B cell (primary cell): ENCODE data around the gene PAX2. TPM values are rescaled to one million over a fixed set of nuclear protein-coding genes. Genes with fewer than 3 reads are reported as not detected.

Experiments used
- ATAC-seq: fragments of 200-7000 bp; cut with Tn5 transposase; one replicate; pipeline ENCODE4 v1.10.0; 2021; ENCODE audit warnings: low read depth, mild to moderate bottlenecking, moderate number of reproducible peaks, moderate library complexity
- CTCF ChIA-PET: fragments of 350-600 bp; sonication (Branson Sonifier 250); formaldehyde crosslinking; loops from one replicate; lab custom pipeline; 2021; ENCODE audit warnings: antibody characterized with exemption, inconsistent platforms; lab: Charles Lee
- POLR2A ChIA-PET: fragments of 350-600 bp; sonication (Branson Sonifier 250); formaldehyde crosslinking; loops from one replicate; lab custom pipeline; 2021; ENCODE audit warnings: antibody characterized with exemption; lab: Charles Lee
- DNase-seq: peaks from one replicate; pipeline ENCODE4 v3.0.0; 2013
- H2AFZ ChIP-seq: 2 replicates; pipeline ENCODE4 v1.6.1; 2012; ENCODE audit warnings: mild to moderate bottlenecking, low read depth, low read length; ENCODE audit not compliant: insufficient read depth, poor library complexity, severe bottlenecking
- H3K27ac ChIP-seq, 2 donors: 1 replicate in 1 of 2; 2 replicates in 1 of 2; pipeline ENCODE4 v1.5.1; 2012 to 2013; ENCODE audit warnings: low read length in 2 of 2, mild to moderate bottlenecking in 2 of 2, moderate library complexity in 1 of 2
- H3K27me3 ChIP-seq, 4 experiments: fragments of 200-600 bp in 1 of 4; sonication (generic) in 1 of 4; replicated peaks in 1 of 4; 1 replicate in 2 of 4; 2 replicates in 2 of 4; pipeline versions ENCODE4 v1.6.1 to v1.7.0; 2013 to 2016; ENCODE audit warnings: low read length in 3 of 4, mild to moderate bottlenecking in 2 of 4, mixed read lengths in 1 of 4, moderate library complexity in 1 of 4; ENCODE audit not compliant: insufficient read depth in 4 of 4, control insufficient read depth in 3 of 4; ENCODE audit errors: control extremely low read depth in 1 of 4
- H3K36me3 ChIP-seq, 2 experiments: replicated peaks in 1 of 2; 1 replicate in 1 of 2; 2 replicates in 1 of 2; pipeline versions ENCODE4 v1.6.1 to v1.7.1; 2013; ENCODE audit warnings: low read length in 1 of 2; ENCODE audit not compliant: insufficient read depth in 2 of 2, control insufficient read depth in 1 of 2; ENCODE audit errors: control extremely low read depth in 1 of 2, extremely low read depth in 1 of 2
- H3K4me1 ChIP-seq, 2 donors: fragments of 200-600 bp in 1 of 2; sonication (generic) in 1 of 2; 1 replicate in 1 of 2; 2 replicates in 1 of 2; pipeline versions ENCODE4 v1.5.1 to v1.6.1; 2013 to 2017; ENCODE audit warnings: low read length in 2 of 2; ENCODE audit not compliant: control insufficient read depth in 2 of 2, insufficient read depth in 2 of 2
- H3K4me2 ChIP-seq: replicated peaks from 2 replicates; pipeline ENCODE3; 2012; ENCODE audit warnings: mild to moderate bottlenecking, low read depth, low read length; ENCODE audit not compliant: poor library complexity, severe bottlenecking
- H3K4me3 ChIP-seq, 5 experiments: fragments of 200-600 bp in 1 of 5; sonication (generic) in 1 of 5; 1 replicate in 3 of 5; 2 replicates in 2 of 5; pipeline versions ENCODE4 v1.5.1 to v1.7.0; 2011 to 2016; ENCODE audit warnings: low read length in 4 of 5, mild to moderate bottlenecking in 4 of 5, low read depth in 2 of 5, control low read depth in 1 of 5, moderate library complexity in 1 of 5; ENCODE audit not compliant: insufficient read depth in 1 of 5; ENCODE audit errors: control extremely low read depth in 1 of 5, extremely low read depth in 1 of 5
- H3K79me2 ChIP-seq: fragments of 200-600 bp; sonication (generic); one replicate; pipeline ENCODE4 v1.6.0; 2016; ENCODE audit warnings: low read length; ENCODE audit not compliant: control insufficient read depth, insufficient read depth
- H3K9ac ChIP-seq: fragments of 200-600 bp; sonication (generic); 2 replicates; pipeline ENCODE4 v1.6.1; 2017; ENCODE audit warnings: mild to moderate bottlenecking, low read length, moderate library complexity
- H3K9me3 ChIP-seq, 3 donors: one replicate each; pipeline versions ENCODE4 v1.6.1 to v1.7.1; 2013; ENCODE audit warnings: low read length in 2 of 3; ENCODE audit not compliant: control insufficient read depth in 2 of 3, insufficient read depth in 1 of 3; ENCODE audit errors: control extremely low read depth in 1 of 3
- H4K20me1 ChIP-seq: 2 replicates; pipeline ENCODE4 v1.6.0; 2012; ENCODE audit warnings: mild to moderate bottlenecking, low read length; ENCODE audit not compliant: insufficient read depth, control insufficient read depth, poor library complexity, severe bottlenecking
- H3K27ac Mint-ChIP-seq: one replicate; pipeline ENCODE4 v1.8.0; 2021; ENCODE audit warnings: mixed read lengths
- H3K27me3 Mint-ChIP-seq: one replicate; pipeline ENCODE4 v1.8.0; 2021; ENCODE audit warnings: mixed read lengths
- H3K4me1 Mint-ChIP-seq: one replicate; pipeline ENCODE4 v1.8.0; 2021; ENCODE audit warnings: mixed read lengths
- H3K4me3 Mint-ChIP-seq: one replicate; pipeline ENCODE4 v1.8.0; 2021; ENCODE audit warnings: mixed read lengths
- H3K9me3 Mint-ChIP-seq: one replicate; pipeline ENCODE4 v1.8.0; 2022; ENCODE audit warnings: mixed read lengths; ENCODE audit not compliant: insufficient read depth
- CTCF ChIP-seq: fragments of 200-600 bp; IDR thresholded peaks from one replicate; pipeline ENCODE4 v1.8.0; 2022; ENCODE audit warnings: antibody characterized with exemption, mild to moderate bottlenecking
- EZH2 ChIP-seq: IDR thresholded peaks from 2 replicates; pipeline ENCODE4 v1.6.1; 2012; ENCODE audit warnings: borderline replicate concordance, low read depth, mild to moderate bottlenecking, moderate library complexity, low read length; ENCODE audit not compliant: insufficient read depth, poor library complexity, severe bottlenecking
- WGBS: methylation state at CpG from one replicate; pipeline ENCODE4 v1.1.5; 2013; ENCODE audit warnings: missing lambda C conversion rate; ENCODE audit not compliant: insufficient coverage; 5-methylcytosine and 5-hydroxymethylcytosine counted together
- intact Hi-C: fragments of 100-400 bp; cut with micrococcal nuclease; formaldehyde crosslinking; loops from one replicate; pipeline ENCODE4 v1.10.0; 2022
- polyA plus RNA-seq: library from polyadenylated mRNA; depleted of rRNA; stranded (reverse); fragments of >200 nt; gene quantifications from 2 replicates; pipeline ENCODE4 v1.2.3, GENCODE V29; 2012
- total RNA-seq, 2 donors: library from RNA; stranded (reverse); fragments of 120-200 nt in 1 of 2; gene quantifications; 1 replicate in 1 of 2; 2 replicates in 1 of 2; pipeline versions ENCODE4 v1.2.3 to v1.2.4, GENCODE V29; 2013 to 2022

PAX2 gene
- total and polyA plus RNA-seq, 2 donors (not counting 1 experiment from before 2014, with no cell fraction given), result 0.12 TPM; not detected in 1

- no peaks in the 10 kb centered on the region for H3K36me3 ChIP-seq
- DNase-seq, result peak; percentile 50
- CTCF ChIA-PET, result no interaction called here
- H3K27ac Mint-ChIP-seq, result no peak overlapping the region
- POLR2A ChIA-PET, result no interaction called here
- no peaks in the 10 kb centered on the region for H3K79me2 ChIP-seq
- H3K4me2 ChIP-seq, result peak overlapping the region; percentile 66
- H3K9me3 ChIP-seq, result peaks cover 0 to 26% (median 0%) of the 10 kb centered on the region in 3 donors
- peak overlapping the region; percentile 51 for H3K4me3 Mint-ChIP-seq
- 6% methylated on average over 52 of the region's 56 CpGs for WGBS
- H3K27me3 Mint-ChIP-seq, result peaks cover 70% of the 10 kb centered on the region
- peaks cover 37% of the 10 kb centered on the region for H3K4me1 Mint-ChIP-seq
- no peaks in the 10 kb centered on the region for H3K9me3 Mint-ChIP-seq
- H2AFZ ChIP-seq, result peak overlapping the region; percentile 33
- peak overlapping the region; percentile 32 for H3K9ac ChIP-seq
- intact Hi-C loops, result loop anchor here (5.0 to 10.0 kb wide), 3 partner anchors 79 to 476 kb away; partner anchors contain the start of genes LBX1 and TLX1
- TF ChIP-seq EZH2, result peak; percentile 57
- no peak for TF ChIP-seq CTCF
- no peaks in the 10 kb centered on the region for H4K20me1 ChIP-seq
- H3K4me1 ChIP-seq, result peaks cover 45 to 56% of the 10 kb centered on the region in 2 donors
- H3K27ac ChIP-seq, result no peak overlapping the region
- H3K27me3 ChIP-seq, result peaks cover 0 to 90% (median 53%) of the 10 kb centered on the region in 4 experiments
- H3K4me3 ChIP-seq, result peak overlapping the region in 3 of 5 experiments; percentile 8 to 36 (median 15)
- ATAC-seq, result no peak
Measured at GRCh38 chr10:100748231-100749058, 3.1 kb downstream of the PAX2 start.

GRCh38 chr10:100749059-100749308 lies 3.6 kb downstream of the PAX2 start:
- 11% methylated on average over 6 of the region's 8 CpGs for WGBS
- DNase-seq (peak; percentile 44), ATAC-seq (no peak)
- Histone ChIP-seq H3K36me3 (no peaks in the 10 kb centered on the region), H3K4me3 (no peak overlapping the region), H3K27ac (no peak overlapping the region), H3K9me3 (peaks cover 0 to 22% (median 0%) of the 10 kb centered on the region in 3 donors), H3K4me1 (peaks cover 40 to 51% of the 10 kb centered on the region in 2 donors), H2AFZ (no peak overlapping the region), H3K9ac (no peak overlapping the region), H3K4me2 (peak overlapping the region; percentile 66), H3K27me3 (peaks cover 0 to 90% (median 52%) of the 10 kb centered on the region in 4 experiments), H3K79me2 (no peaks in the 10 kb centered on the region), H4K20me1 (no peaks in the 10 kb centered on the region)
- H3K27ac Mint-ChIP-seq, result no peak overlapping the region
- peaks cover 70% of the 10 kb centered on the region for H3K27me3 Mint-ChIP-seq
- H3K4me3 Mint-ChIP-seq, result peak overlapping the region; percentile 56
- H3K4me1 Mint-ChIP-seq, result peaks cover 32% of the 10 kb centered on the region
- CTCF ChIA-PET, result no interaction called here
- POLR2A ChIA-PET, result no interaction called here
- TF ChIP-seq EZH2 (no peak), CTCF (no peak)
- intact Hi-C loops, result loop anchor here (5.0 to 10.0 kb wide), 3 partner anchors 78 to 476 kb away; partner anchors contain the start of genes LBX1 and TLX1
- no peaks in the 10 kb centered on the region for H3K9me3 Mint-ChIP-seq
